HL-60 (cell line): ENCODE results near the gene SLCO4A1.

ENCODE experiments used
- DNase-seq, 2 experiments: peaks; one replicate each; pipeline ENCODE4 v3.0.0-alpha.2; 2010 to 2020; ENCODE audit warnings: low read depth in 1 of 2, low spot score in 1 of 2
- H3K27ac ChIP-seq: fragments of 250-450 bp; sonication (Bioruptor Pico); replicated peaks from 2 replicates; pipeline ENCODE4 v1.5.1; 2020; ENCODE audit warnings: mild to moderate bottlenecking, moderate library complexity
- H3K27me3 ChIP-seq: fragments of 250-450 bp; sonication (Bioruptor Pico); 2 replicates; pipeline ENCODE4 v1.5.1; 2021; ENCODE audit warnings: mild to moderate bottlenecking, moderate library complexity; ENCODE audit not compliant: insufficient read depth, poor library complexity, severe bottlenecking
- H3K4me3 ChIP-seq: replicated peaks from 2 replicates; pipeline ENCODE4 v1.5.1; 2011; ENCODE audit warnings: mild to moderate bottlenecking, control low read depth, low read length; ENCODE audit not compliant: insufficient read depth
- GABPA ChIP-seq: IDR thresholded peaks from 2 replicates; pipeline ENCODE4 v1.6.1; 2012; ENCODE audit warnings: low read depth
- POLR2AphosphoS5 ChIP-seq: IDR thresholded peaks from 2 replicates; pipeline ENCODE4 v1.6.1; 2012; ENCODE audit warnings: low read depth
- REST ChIP-seq: IDR thresholded peaks from 2 replicates; pipeline ENCODE4 v1.6.1; 2012; ENCODE audit warnings: low read depth; ENCODE audit not compliant: insufficient replicate concordance
- SPI1 ChIP-seq: IDR thresholded peaks from 2 replicates; pipeline ENCODE4 v1.6.1; 2012; ENCODE audit warnings: low read depth, mild to moderate bottlenecking, borderline replicate concordance
- TF ChIP-seq, protein P1 (sequence below): IDR thresholded peaks from one replicate; pipeline ENCODE4 v1.5.1; 2011; ENCODE audit warnings: low read length, control low read depth, inconsistent platforms; ENCODE audit not compliant: insufficient read depth

Gene SLCO4A1

DNA sequence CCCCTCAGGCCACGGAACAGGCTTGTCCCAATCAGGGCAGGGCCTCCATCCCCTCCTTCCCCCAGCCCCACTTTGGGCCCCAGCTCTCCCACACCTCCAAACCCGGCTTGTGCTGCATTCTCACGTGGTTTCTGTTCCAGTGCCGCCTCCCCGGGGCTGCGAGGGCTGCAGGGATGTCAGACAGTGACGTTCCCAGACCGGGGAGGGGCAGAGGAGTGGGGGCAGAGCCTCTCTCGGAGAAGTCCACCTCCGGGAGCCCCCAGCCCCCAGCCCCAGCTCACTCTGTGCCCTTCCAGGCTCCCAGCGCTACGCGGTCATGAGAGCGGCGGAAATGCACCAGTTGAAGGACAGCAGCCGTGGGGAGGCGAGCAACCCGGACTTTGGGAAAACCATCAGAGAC lies 18.5 kb downstream of the SLCO4A1 start:
- TF ChIP-seq GABPA = no peak
- TF ChIP-seq POLR2AphosphoS5 = no peak
- TF ChIP-seq SPI1 = no peak
- TF ChIP-seq, protein P1, sequence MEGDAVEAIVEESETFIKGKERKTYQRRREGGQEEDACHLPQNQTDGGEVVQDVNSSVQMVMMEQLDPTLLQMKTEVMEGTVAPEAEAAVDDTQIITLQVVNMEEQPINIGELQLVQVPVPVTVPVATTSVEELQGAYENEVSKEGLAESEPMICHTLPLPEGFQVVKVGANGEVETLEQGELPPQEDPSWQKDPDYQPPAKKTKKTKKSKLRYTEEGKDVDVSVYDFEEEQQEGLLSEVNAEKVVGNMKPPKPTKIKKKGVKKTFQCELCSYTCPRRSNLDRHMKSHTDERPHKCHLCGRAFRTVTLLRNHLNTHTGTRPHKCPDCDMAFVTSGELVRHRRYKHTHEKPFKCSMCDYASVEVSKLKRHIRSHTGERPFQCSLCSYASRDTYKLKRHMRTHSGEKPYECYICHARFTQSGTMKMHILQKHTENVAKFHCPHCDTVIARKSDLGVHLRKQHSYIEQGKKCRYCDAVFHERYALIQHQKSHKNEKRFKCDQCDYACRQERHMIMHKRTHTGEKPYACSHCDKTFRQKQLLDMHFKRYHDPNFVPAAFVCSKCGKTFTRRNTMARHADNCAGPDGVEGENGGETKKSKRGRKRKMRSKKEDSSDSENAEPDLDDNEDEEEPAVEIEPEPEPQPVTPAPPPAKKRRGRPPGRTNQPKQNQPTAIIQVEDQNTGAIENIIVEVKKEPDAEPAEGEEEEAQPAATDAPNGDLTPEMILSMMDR = no peak
- no peak for TF ChIP-seq REST
- no peak for DNase-seq

DNA sequence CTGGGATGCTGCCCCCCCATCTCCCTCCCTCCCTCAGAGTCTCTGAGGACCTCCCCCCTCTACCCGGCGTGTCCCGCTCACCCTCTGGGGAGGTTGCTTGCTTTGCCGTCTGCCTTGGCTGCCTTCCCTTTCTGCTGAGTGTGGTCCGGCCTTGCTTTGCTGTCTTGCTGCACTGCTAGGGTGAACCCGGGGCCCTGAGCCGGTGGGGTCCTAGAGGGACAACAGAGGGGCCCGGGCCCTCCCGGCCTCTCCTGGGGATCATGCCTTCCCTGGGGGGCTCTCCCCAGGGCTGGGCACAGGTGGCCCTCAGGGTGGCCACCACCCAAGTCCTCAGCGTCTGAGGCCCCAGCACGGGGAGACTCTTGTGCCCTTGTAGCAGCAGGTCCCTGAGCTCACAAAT lies 19.3 kb downstream of the SLCO4A1 start:
- no peak for DNase-seq
- TF ChIP-seq, protein P1 = no peak
- TF ChIP-seq GABPA (no peak), REST (no peak), SPI1 (no peak)
- no peak overlapping the region for H3K4me3 ChIP-seq
- H3K27ac ChIP-seq = no peak overlapping the region
- H3K27me3 ChIP-seq = no peaks in the 10 kb centered on the region

More for the DNA sequence above, 18.5 kb downstream of the SLCO4A1 start:
- H3K4me3 ChIP-seq = no peak overlapping the region
- H3K27ac ChIP-seq = no peak overlapping the region
- H3K27me3 ChIP-seq = no peaks in the 10 kb centered on the region

- no peak for TF ChIP-seq GABPA
- TF ChIP-seq POLR2AphosphoS5 = no peak
- TF ChIP-seq, protein P1 = no peak
- no peak for TF ChIP-seq REST
- TF ChIP-seq SPI1 = no peak
- DNase-seq = no peak
- Histone ChIP-seq H3K4me3 (no peak overlapping the region), H3K27me3 (no peaks in the 10 kb centered on the region), H3K27ac (no peak overlapping the region)
These were observed 20.1 kb downstream of the SLCO4A1 start for GRCh38 chr20:62662422-62662821.
